Thyroid gland (tissue), 4 donors: Measurements from ENCODE around the gene LRP11. TPM values are rescaled to one million over a fixed set of nuclear protein-coding genes. Genes with fewer than 3 reads are reported as not detected.
A peak's percentile ranks its signal among the peaks of the same experiment; 100 is the strongest.

Source experiments
- DNase-seq, 2 donors: peaks; one replicate each; pipeline ENCODE4 v3.0.0-alpha.2; 2019
- H3K27ac ChIP-seq, 3 donors: fragments of 200-600 bp; sonication (generic); 1 replicate in 2 of 3; 2 replicates in 1 of 3; pipeline ENCODE4 v1.5.1; 2016 to 2019; ENCODE audit warnings: mild to moderate bottlenecking in 1 of 3, moderate library complexity in 1 of 3
- H3K27me3 ChIP-seq: fragments of 200-600 bp; sonication (generic); one replicate; pipeline ENCODE4 v1.5.1; 2019
- H3K36me3 ChIP-seq, 2 donors: fragments of 200-600 bp; sonication (generic); one replicate each; pipeline ENCODE4 v1.5.1; 2016 to 2019
- H3K4me1 ChIP-seq, 2 donors: fragments of 200-600 bp; sonication (generic); one replicate each; pipeline ENCODE4 v1.5.1; 2017 to 2019
- H3K4me3 ChIP-seq, 3 donors: fragments of 200-600 bp; sonication (generic); replicated peaks in 1 of 3; 1 replicate in 2 of 3; 2 replicates in 1 of 3; pipeline ENCODE4 v1.5.1; 2016; ENCODE audit warnings: mild to moderate bottlenecking in 1 of 3
- H3K9me3 ChIP-seq: fragments of 200-600 bp; sonication (generic); one replicate; pipeline ENCODE4 v1.5.1; 2017
- POLR2A ChIP-seq, 2 donors: fragments of 450-650 bp; IDR thresholded peaks; one replicate each; pipeline ENCODE4 v1.6.1; 2017; ENCODE audit warnings: antibody characterized with exemption in 2 of 2, mild to moderate bottlenecking in 2 of 2, moderate library complexity in 1 of 2
- WGBS, 2 donors: methylation state at CpG; one replicate each; pipeline ENCODE4 v1.1.5; 2017; 5-methylcytosine and 5-hydroxymethylcytosine counted together
- intact Hi-C: fragments of 100-400 bp; cut with DNase I; formaldehyde crosslinking; loops from one replicate; pipeline ENCODE4 v1.15.1; 2023
- total RNA-seq, 4 donors: library from RNA; depleted of rRNA; stranded (reverse); fragments of >200 nt; gene quantifications; one replicate each; pipeline ENCODE4 v1.2.3, GENCODE V29; 2016
- TF ChIP-seq, protein P1 (sequence below), 6 experiments: fragments of 200-600 bp in 3 of 6; fragments of 450-650 bp in 3 of 6; sonication (generic) in 3 of 6; IDR thresholded peaks; one replicate each; pipeline ENCODE4 v1.5.1; 2016 to 2019; ENCODE audit warnings: antibody characterized with exemption in 6 of 6, mild to moderate bottlenecking in 2 of 6, inconsistent platforms in 1 of 6, moderate library complexity in 1 of 6

LRP11 gene
- total RNA-seq, 4 donors from 2014 or later = 39.4 to 76.8 (median 57.2) TPM

DNA sequence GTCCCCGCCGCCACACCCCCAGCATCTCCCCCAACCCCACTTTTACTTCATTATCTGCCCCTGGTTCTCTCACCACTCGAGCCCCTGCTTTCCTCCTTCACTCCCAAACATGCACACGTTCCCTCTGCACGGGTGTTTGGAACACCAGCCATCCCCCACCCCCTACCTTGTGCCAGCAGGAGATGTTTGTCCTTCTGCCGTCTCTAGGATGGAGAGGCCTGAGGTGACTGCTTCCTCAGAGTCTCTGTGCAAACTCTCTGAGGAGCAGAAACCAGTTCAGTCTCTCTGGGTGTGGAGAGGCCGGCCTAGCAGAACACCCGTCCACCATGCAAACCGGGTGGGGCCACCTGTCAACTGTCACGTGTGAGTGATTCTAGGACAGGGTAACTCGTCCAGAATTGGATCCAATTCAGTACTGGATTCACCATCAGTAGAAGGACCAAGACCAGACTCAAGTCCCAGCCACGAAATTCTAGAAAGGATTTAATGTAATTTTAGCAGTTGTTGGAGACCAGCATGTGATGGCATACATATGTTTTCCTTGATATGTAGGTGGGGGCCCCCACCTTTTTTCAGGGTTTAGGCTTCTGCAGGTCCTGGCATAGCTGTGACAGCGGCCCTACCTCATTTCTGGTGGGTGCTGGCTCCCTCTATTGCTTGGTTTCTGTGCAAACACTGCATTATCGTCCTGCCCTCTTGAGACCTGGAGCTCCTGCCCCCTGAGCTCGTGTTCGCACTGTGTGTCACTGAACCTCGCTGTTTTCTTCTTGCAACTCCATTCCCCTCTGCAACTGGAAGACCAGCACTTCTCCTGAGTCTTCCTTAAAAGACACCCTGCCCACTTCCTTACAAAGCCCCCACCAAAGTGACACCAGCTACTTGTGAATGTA is 33.9 kb upstream of the LRP11 start, which contains the start of gene RAET1E:
Gene RAET1E, minus strand, starts transcription at position 259 of the 890 bp plus-strand sequence. CDS start 7,212 bp downstream, outside the sequence.
- Histone ChIP-seq H3K27me3 (no peaks in the 10 kb centered on the region), H3K9me3 (no peaks in the 10 kb centered on the region), H3K4me1 (peaks cover 9 to 36% of the 10 kb centered on the region in 2 donors), H3K36me3 (no peaks in the 10 kb centered on the region), H3K4me3 (no peak within 1 kb of the TSS), H3K27ac (peak within 1 kb of the TSS; percentile 27 to 60 (median 52))
- WGBS, 2 donors = 50 to 73% methylated on average over 17 of the region's 17 CpGs
- TF ChIP-seq, protein P1, sequence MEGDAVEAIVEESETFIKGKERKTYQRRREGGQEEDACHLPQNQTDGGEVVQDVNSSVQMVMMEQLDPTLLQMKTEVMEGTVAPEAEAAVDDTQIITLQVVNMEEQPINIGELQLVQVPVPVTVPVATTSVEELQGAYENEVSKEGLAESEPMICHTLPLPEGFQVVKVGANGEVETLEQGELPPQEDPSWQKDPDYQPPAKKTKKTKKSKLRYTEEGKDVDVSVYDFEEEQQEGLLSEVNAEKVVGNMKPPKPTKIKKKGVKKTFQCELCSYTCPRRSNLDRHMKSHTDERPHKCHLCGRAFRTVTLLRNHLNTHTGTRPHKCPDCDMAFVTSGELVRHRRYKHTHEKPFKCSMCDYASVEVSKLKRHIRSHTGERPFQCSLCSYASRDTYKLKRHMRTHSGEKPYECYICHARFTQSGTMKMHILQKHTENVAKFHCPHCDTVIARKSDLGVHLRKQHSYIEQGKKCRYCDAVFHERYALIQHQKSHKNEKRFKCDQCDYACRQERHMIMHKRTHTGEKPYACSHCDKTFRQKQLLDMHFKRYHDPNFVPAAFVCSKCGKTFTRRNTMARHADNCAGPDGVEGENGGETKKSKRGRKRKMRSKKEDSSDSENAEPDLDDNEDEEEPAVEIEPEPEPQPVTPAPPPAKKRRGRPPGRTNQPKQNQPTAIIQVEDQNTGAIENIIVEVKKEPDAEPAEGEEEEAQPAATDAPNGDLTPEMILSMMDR (IDR thresholded peaks at IDR 0.05) = no peak
- TF ChIP-seq POLR2A (IDR thresholded peaks at IDR 0.05) = no peak
- DNase-seq = peak; percentile 29 to 31
- intact Hi-C loops = no loop called here

DNA sequence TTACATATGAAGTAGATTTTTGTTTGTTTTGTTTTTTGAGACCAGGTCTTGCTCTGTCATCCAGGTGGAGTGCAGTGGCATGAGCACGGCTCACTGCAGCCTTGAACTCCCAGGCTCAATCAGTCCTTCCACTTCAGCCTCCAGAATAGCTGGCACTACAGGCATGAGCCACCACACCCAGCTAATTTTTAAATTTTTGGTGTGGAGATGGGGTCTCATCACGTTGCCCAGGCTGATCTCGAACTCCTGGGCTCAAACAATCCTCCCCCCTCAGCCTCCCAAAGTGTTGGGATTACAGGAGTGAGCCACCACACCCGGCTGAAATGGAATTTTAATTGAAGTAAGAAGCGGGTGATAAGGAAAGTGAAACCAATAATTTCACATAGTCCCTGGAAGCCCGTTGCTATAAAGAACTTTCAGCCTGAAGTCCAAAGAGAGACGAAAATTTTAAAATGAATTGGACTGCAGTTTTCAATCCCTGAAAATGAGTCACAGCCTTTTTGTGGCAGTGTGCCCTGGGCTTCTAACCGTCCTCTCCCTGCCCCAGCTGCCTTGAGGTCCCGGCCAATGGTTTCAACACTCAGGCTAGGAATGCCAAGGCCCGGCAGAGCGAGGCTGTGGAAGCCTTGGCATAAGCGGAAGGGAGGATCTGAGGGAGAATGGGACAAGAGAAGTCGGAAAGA is 33.0 kb upstream of the LRP11 start:
- intact Hi-C loops = no loop called here
- Histone ChIP-seq H3K4me3 (no peak overlapping the region), H3K27ac (peak overlapping the region; percentile 27 to 60 (median 52)), H3K9me3 (no peaks in the 10 kb centered on the region), H3K4me1 (peaks cover 9 to 36% of the 10 kb centered on the region in 2 donors), H3K27me3 (no peaks in the 10 kb centered on the region), H3K36me3 (no peaks in the 10 kb centered on the region)
- 59 to 74% methylated on average over 13 of the region's 13 CpGs for WGBS, 2 donors
- peak; percentile 38 to 44 for DNase-seq
- TF ChIP-seq, protein P1 (IDR thresholded peaks at IDR 0.05) = no peak
- no peak for TF ChIP-seq POLR2A (IDR thresholded peaks at IDR 0.05)

DNA sequence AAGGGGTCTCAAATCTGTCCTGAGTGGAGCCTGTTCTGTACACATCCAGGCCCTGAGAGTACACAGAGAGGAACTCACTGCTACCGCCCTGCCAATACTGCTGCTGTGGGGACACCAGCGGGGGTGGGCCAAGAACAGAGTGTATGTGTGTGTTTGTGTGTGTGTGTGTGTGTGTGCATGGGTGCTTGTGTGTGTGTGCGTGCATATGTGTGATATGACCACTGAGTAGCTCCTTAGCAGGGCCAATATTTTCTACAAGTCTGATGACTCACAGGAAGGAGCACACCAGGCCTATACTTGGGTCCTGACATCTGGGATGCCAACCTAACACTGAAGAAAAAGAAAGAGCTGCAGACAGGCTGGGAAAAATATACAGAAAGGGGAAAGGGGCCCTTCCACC is 32.3 kb upstream of the LRP11 start:
- H3K27ac ChIP-seq = peak overlapping the region in 2 of 3 donors; percentile 27 to 60
- intact Hi-C loops = no loop called here
- H3K4me3 ChIP-seq = no peak overlapping the region
- H3K9me3 ChIP-seq = no peaks in the 10 kb centered on the region
- no peak for TF ChIP-seq POLR2A (IDR thresholded peaks at IDR 0.05)
- TF ChIP-seq, protein P1 (IDR thresholded peaks at IDR 0.05) = no peak
- 96 to 97% methylated on average over 3 of the region's 3 CpGs for WGBS, 2 donors
- H3K27me3 ChIP-seq = no peaks in the 10 kb centered on the region
- no peaks in the 10 kb centered on the region for H3K36me3 ChIP-seq
- no peak for DNase-seq
- H3K4me1 ChIP-seq = peaks cover 9 to 36% of the 10 kb centered on the region in 2 donors

DNA sequence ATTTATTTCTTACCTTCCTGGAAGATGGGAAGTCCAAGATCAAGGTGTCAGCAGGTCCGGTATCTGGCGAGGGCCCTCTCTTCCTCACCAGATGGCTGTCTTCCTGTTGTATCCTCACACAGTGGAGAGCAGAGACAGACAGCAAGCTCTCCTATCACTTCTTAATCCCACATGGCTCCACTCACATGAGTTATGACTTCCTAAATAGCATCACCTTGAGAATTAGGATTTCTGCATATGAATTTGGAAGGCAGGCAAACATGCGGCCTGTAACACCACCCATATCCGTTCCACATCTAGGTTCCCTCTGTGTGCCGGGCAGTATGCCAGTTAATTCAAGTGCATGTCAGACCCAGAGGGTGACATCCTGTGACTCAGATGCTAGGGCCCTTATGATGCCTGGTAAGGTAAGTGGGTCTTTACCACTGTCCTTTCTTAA is 31.7 kb upstream of the LRP11 start:
- intact Hi-C loops = no loop called here
- no peaks in the 10 kb centered on the region for H3K9me3 ChIP-seq
- H3K4me3 ChIP-seq = no peak overlapping the region
- H3K4me1 ChIP-seq = peaks cover 9 to 36% of the 10 kb centered on the region in 2 donors
- no peak for TF ChIP-seq POLR2A (IDR thresholded peaks at IDR 0.05)
- TF ChIP-seq, protein P1 (IDR thresholded peaks at IDR 0.05) = no peak
- WGBS, 2 donors = 65 to 67% methylated on average over 5 of the region's 5 CpGs
- no peaks in the 10 kb centered on the region for H3K27me3 ChIP-seq
- peak overlapping the region in 2 of 3 donors; percentile 33 to 65 for H3K27ac ChIP-seq
- no peaks in the 10 kb centered on the region for H3K36me3 ChIP-seq
- DNase-seq = peak; percentile 33 to 37
